IMR-90 (cell line): ENCODE data around the gene RGS14.

Experiments
- CEBPB ChIP-seq: IDR thresholded peaks from 2 replicates; pipeline ENCODE4 v1.6.1; 2012; ENCODE audit warnings: low read depth, low read length, improper control_type of control experiment
- MAFK ChIP-seq: IDR thresholded peaks from 2 replicates; pipeline ENCODE4 v1.6.1; 2012; ENCODE audit warnings: low read depth, low read length, improper control_type of control experiment
- MXI1 ChIP-seq: IDR thresholded peaks from 2 replicates; pipeline ENCODE4 v1.6.1; 2012; ENCODE audit warnings: low read depth, mild to moderate bottlenecking, low read length, moderate library complexity, borderline replicate concordance
- POLR2A ChIP-seq: IDR thresholded peaks from 2 replicates; pipeline ENCODE4 v1.6.1; 2012; ENCODE audit warnings: mild to moderate bottlenecking, low read depth, low read length
- RCOR1 ChIP-seq: IDR thresholded peaks from 2 replicates; pipeline ENCODE4 v1.6.1; 2012; ENCODE audit warnings: mild to moderate bottlenecking, low read length, improper control_type of control experiment; ENCODE audit not compliant: insufficient replicate concordance
- RFX5 ChIP-seq: IDR thresholded peaks from 2 replicates; pipeline ENCODE4 v1.8.0; 2012; ENCODE audit warnings: low read depth, mild to moderate bottlenecking, low read length, moderate library complexity
- TF ChIP-seq, protein P1 (sequence below): conservative IDR thresholded peaks from 2 replicates; pipeline ENCODE4 v1.5.1; 2012; ENCODE audit warnings: mild to moderate bottlenecking, low read depth, low read length, improper control_type of control experiment
- TF ChIP-seq, protein P2 (sequence below): fragments of 150-350 bp; IDR thresholded peaks from 2 replicates; pipeline ENCODE4 v1.6.1; 2017; ENCODE audit warnings: mild to moderate bottlenecking, antibody characterized with exemption, low read length, low read depth

DNA sequence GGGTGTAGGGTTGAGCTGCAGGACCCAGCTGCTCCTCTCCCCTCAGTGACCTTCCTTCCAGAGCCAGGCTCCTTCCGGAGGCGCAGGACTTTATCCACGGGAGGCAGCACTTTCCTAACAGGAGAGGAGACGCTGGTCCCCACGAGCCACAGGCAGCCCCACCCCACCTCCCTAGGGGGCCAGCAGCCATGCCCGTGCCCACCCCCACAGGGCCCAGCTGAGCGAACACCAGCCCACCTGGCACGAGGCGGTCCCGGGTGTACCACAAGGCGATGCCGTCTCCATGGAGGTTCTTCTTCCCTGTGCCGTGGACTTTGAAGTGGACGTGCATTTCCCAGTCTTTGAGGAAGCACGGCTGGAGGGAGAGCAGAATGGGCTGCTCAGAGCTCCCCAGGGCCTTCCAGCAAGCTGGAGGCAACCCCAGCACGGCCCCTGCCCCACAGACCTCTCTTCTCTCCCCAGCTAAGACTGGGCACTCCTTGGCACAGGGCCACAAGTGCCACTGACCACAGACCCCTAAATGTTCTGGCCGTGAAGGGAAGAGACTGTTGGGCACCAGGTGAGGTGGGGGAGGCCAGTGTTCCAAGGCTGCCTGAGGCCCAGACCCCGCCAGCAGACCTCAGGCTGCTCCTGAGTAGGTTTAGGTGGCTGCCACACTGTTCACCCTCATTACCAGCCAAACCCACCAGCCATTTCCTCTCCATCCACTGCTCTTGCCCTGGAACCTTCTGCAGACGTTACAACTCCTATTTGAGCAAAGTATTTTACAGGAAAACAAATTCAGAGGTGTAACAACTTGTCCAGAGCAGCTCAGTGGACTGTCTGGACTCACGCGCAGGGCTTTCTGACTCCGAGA is 19.2 kb upstream of the RGS14 start:
- TF ChIP-seq RFX5 (no peak), RCOR1 (no peak), CEBPB (no peak), MAFK (no peak), POLR2A (no peak), MXI1 (no peak)
- TF ChIP-seq, protein P1, sequence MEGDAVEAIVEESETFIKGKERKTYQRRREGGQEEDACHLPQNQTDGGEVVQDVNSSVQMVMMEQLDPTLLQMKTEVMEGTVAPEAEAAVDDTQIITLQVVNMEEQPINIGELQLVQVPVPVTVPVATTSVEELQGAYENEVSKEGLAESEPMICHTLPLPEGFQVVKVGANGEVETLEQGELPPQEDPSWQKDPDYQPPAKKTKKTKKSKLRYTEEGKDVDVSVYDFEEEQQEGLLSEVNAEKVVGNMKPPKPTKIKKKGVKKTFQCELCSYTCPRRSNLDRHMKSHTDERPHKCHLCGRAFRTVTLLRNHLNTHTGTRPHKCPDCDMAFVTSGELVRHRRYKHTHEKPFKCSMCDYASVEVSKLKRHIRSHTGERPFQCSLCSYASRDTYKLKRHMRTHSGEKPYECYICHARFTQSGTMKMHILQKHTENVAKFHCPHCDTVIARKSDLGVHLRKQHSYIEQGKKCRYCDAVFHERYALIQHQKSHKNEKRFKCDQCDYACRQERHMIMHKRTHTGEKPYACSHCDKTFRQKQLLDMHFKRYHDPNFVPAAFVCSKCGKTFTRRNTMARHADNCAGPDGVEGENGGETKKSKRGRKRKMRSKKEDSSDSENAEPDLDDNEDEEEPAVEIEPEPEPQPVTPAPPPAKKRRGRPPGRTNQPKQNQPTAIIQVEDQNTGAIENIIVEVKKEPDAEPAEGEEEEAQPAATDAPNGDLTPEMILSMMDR, result no peak
- TF ChIP-seq, protein P2, sequence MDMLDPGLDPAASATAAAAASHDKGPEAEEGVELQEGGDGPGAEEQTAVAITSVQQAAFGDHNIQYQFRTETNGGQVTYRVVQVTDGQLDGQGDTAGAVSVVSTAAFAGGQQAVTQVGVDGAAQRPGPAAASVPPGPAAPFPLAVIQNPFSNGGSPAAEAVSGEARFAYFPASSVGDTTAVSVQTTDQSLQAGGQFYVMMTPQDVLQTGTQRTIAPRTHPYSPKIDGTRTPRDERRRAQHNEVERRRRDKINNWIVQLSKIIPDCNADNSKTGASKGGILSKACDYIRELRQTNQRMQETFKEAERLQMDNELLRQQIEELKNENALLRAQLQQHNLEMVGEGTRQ, result no peak
